Right lobe of liver (tissue), 6 donors: ENCODE data around the gene PCDHAC1. TPM values are rescaled to one million over a fixed set of nuclear protein-coding genes. Genes with fewer than 3 reads are reported as not detected.
"Not testable (repeated sequence)": the region's sequence is repeated elsewhere in the genome, so short reads cannot be mapped to it uniquely, and the experiment has no call there.

Experiments
- ATAC-seq, 4 donors: fragments of 200-7000 bp; cut with Tn5 transposase; one replicate each; pipeline ENCODE4 v1.9.1; 2020; ENCODE audit warnings: mild to moderate bottlenecking in 4 of 4, moderate library complexity in 4 of 4
- DNase-seq, 3 donors: peaks; one replicate each; pipeline ENCODE4 v3.0.0-alpha.2; 2020
- H3K27ac ChIP-seq, 3 donors: fragments of 200-600 bp; one replicate each; pipeline ENCODE4 v1.8.0; 2022
- H3K27me3 ChIP-seq, 2 donors: fragments of 200-600 bp; one replicate each; pipeline ENCODE4 v1.8.0; 2022
- H3K36me3 ChIP-seq, 4 donors: fragments of 200-600 bp; sonication (generic) in 1 of 4; one replicate each; pipeline versions ENCODE4 v1.5.1 to v1.8.0; 2017 to 2022; ENCODE audit warnings: control low read depth in 1 of 4
- H3K4me1 ChIP-seq, 4 donors: fragments of 200-600 bp; sonication (generic) in 1 of 4; one replicate each; pipeline versions ENCODE4 v1.5.1 to v1.8.0; 2017 to 2022; ENCODE audit warnings: control low read depth in 1 of 4
- H3K4me3 ChIP-seq, 3 donors: fragments of 200-600 bp; one replicate each; pipeline ENCODE4 v1.8.0; 2022
- H3K9me3 ChIP-seq, 4 donors: fragments of 200-600 bp; sonication (generic) in 1 of 4; one replicate each; pipeline versions ENCODE4 v1.5.1 to v1.8.0; 2017 to 2022; ENCODE audit warnings: control low read depth in 1 of 4
- POLR2A ChIP-seq: fragments of 450-650 bp; IDR thresholded peaks from one replicate; pipeline ENCODE4 v1.6.1; 2017; ENCODE audit warnings: antibody characterized with exemption, mild to moderate bottlenecking
- WGBS: methylation state at CpG from one replicate; pipeline ENCODE4 v1.1.6; 2018; ENCODE audit warnings: low coverage, low lambda C conversion rate; ENCODE audit not compliant: insufficient coverage; ENCODE audit errors: missing lambda C conversion rate; 5-methylcytosine and 5-hydroxymethylcytosine counted together
- intact Hi-C, 2 donors: fragments of 100-400 bp; cut with DNase I; formaldehyde crosslinking; loops; one replicate each; pipeline versions ENCODE4 v1.11.2 to v1.14.1; 2022
- long read RNA-seq: library from polyadenylated mRNA; unstranded; transcript quantifications from one replicate; pipeline ENCODE4 v2.0.0, GENCODE V29; 2019
- total RNA-seq, 6 experiments: library from RNA; depleted of rRNA in 2 of 6; stranded (reverse); fragments of >200 nt in 2 of 6; fragmentation: NEBNext Ultra II Directional in 3 of 6; extraction: Animal tissue kit (Norgen Biotek cat#: 25700) in 3 of 6; gene quantifications; one replicate each; pipeline versions ENCODE4 v1.1.0 to v1.2.4, GENCODE V29; 2016 to 2023
- TF ChIP-seq, protein P1 (sequence below), 4 donors: fragments of 200-600 bp in 3 of 4; fragments of 450-650 bp in 1 of 4; IDR thresholded peaks; one replicate each; pipeline versions ENCODE4 v1.5.1 to v1.8.0; 2016 to 2022; ENCODE audit warnings: antibody characterized with exemption in 4 of 4, mild to moderate bottlenecking in 2 of 4
- donor health status: DM: no; HTN: yes; CAD: no.
- donor health status: DM: no; HTN: no; CAD: no.
- donor health status: DM: no; HTN: no; CAD: no.
- donor health status: DM: no; HTN: yes; CAD: no.
- donor health status: DM: no; HTN: yes; CAD: no.

Gene PCDHAC1, protein sequence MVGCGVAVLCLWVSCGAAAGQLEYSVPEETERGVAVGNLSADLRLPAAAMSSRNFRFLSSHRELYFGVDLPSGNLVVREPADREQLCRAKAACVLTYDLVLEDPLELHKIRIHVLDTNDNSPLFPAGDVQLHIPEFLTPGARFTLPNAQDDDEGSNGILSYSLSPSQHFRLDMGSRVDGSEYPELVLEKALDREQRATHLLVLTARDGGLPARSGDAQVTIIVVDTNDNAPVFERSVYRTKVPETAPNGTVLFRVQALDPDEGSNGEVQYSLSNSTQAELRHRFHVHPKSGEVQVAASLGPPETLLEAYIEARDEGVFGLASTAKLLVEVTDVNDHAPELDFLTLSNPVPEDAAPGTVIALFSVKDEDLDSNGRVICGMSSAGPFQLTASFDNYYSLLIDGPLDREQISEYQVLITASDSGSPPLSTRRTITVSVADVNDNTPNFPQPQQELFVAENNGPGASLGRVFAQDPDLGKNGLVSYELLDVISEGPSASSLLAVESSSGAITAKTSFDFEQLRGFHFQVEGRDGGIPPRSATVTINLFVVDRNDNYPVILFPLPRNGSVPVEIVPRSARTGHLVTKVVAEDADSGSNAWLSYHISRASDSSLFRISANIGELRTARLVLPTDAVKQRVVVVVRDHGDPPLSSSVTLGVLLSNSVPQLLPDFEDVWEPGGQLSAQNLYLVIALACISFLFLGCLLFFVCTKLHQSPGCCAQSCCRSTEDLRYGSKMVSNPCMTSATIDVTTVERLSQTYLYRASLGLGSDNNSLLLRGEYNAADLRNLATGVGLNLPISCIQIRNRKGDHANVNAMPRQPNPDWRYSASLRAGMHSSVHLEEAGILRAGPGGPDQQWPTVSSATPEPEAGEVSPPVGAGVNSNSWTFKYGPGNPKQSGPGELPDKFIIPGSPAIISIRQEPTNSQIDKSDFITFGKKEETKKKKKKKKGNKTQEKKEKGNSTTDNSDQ
- total RNA-seq: under 1 TPM; 0.18 to 0.86 (median 0.35) TPM
- long read RNA-seq: 0 reads

- peak within 1 kb of the TSS in 1 of 3 donors; percentile 28 for H3K27ac ChIP-seq
These were observed at the start of gene PCDHAC1 for GRCh38 chr5:140925806-140926442. PCDHAC1 (plus strand) TSS chr5:140926299; CDS start chr5:140926893, 594 bp downstream.

GRCh38 chr5:140876541-140877261, 49.4 kb upstream of the PCDHAC1 start:
- intact Hi-C loops, H3K4me3 ChIP-seq, H3K4me1 ChIP-seq, ATAC-seq, H3K27ac ChIP-seq, H3K36me3 ChIP-seq, DNase-seq, H3K9me3 ChIP-seq: not testable (repeated sequence)
- peaks cover 0 to 10% of the 10 kb centered on the region in 2 donors for H3K27me3 ChIP-seq
- 34% methylated on average over 13 of the region's 80 CpGs for WGBS

More at GRCh38 chr5:140925806-140926442, at the start of gene PCDHAC1:
- H3K4me1 ChIP-seq: peaks cover 0 to 4% (median 0%) of the 10 kb centered on the region in 4 donors
- DNase-seq (peak in 1 of 3 donors; percentile 34), ATAC-seq (peak; percentile 64 to 78 (median 70))
- peak within 1 kb of the TSS; percentile 41 to 49 (median 41) for H3K4me3 ChIP-seq
- no peaks in the 10 kb centered on the region for H3K36me3 ChIP-seq
- no peaks in the 10 kb centered on the region for H3K9me3 ChIP-seq
- TF ChIP-seq, protein P1, sequence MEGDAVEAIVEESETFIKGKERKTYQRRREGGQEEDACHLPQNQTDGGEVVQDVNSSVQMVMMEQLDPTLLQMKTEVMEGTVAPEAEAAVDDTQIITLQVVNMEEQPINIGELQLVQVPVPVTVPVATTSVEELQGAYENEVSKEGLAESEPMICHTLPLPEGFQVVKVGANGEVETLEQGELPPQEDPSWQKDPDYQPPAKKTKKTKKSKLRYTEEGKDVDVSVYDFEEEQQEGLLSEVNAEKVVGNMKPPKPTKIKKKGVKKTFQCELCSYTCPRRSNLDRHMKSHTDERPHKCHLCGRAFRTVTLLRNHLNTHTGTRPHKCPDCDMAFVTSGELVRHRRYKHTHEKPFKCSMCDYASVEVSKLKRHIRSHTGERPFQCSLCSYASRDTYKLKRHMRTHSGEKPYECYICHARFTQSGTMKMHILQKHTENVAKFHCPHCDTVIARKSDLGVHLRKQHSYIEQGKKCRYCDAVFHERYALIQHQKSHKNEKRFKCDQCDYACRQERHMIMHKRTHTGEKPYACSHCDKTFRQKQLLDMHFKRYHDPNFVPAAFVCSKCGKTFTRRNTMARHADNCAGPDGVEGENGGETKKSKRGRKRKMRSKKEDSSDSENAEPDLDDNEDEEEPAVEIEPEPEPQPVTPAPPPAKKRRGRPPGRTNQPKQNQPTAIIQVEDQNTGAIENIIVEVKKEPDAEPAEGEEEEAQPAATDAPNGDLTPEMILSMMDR (IDR thresholded peaks at IDR 0.05): no peak
- TF ChIP-seq POLR2A: no peak
- intact Hi-C loops: no loop called here
- no peaks in the 10 kb centered on the region for H3K27me3 ChIP-seq
- 6% methylated on average over 17 of the region's 41 CpGs for WGBS

DNA sequence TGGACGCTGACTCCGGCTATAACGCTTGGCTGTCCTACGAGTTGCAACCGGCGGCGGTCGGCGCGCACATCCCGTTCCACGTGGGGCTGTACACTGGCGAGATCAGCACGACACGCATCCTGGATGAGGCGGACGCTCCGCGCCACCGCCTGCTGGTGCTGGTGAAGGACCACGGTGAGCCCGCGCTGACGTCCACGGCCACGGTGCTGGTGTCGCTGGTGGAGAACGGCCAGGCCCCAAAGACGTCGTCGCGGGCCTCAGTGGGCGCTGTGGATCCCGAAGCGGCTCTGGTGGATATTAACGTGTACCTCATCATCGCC, 48.9 kb upstream of the PCDHAC1 start:
- no CpG with 5 or more reads among the region's 37 CpGs for WGBS
- DNase-seq: no peak
- no peaks in the 10 kb centered on the region for H3K36me3 ChIP-seq
- peaks cover 0 to 6% (median 0%) of the 10 kb centered on the region in 4 donors for H3K9me3 ChIP-seq
- no peak for ATAC-seq
- H3K27ac ChIP-seq: no peak overlapping the region
- TF ChIP-seq, protein P1 (IDR thresholded peaks at IDR 0.05): no peak
- TF ChIP-seq POLR2A: no peak
- H3K27me3 ChIP-seq: peaks cover 0 to 10% of the 10 kb centered on the region in 2 donors
- no peak overlapping the region for H3K4me3 ChIP-seq
- no peaks in the 10 kb centered on the region for H3K4me1 ChIP-seq
- intact Hi-C loops: no loop called here

- Histone ChIP-seq H3K9me3 (peaks cover 0 to 5% (median 0%) of the 10 kb centered on the region in 4 donors), H3K4me3 (peak within 1 kb of the TSS; percentile 6 to 34 (median 34)), H3K4me1 (no peaks in the 10 kb centered on the region), H3K27ac (no peak within 1 kb of the TSS), H3K36me3 (no peaks in the 10 kb centered on the region), H3K27me3 (peaks cover 0 to 4% of the 10 kb centered on the region in 2 donors)
- no peak for TF ChIP-seq POLR2A
- TF ChIP-seq, protein P1 (IDR thresholded peaks at IDR 0.05): peak; percentile 29 to 52 (median 42)
- ATAC-seq: peak; percentile 42 to 84 (median 54)
- 4% methylated on average over 11 of the region's 35 CpGs for WGBS
- intact Hi-C loops: loop anchor here in 1 of 2 donors (10.0 kb wide), 1 partner anchor 163 kb away; no protein-coding TSS in a partner anchor
- DNase-seq: no peak
These were observed 44.1 kb upstream of the PCDHAC1 start, which contains the start of gene PCDHA13 for GRCh38 chr5:140881889-140882590. PCDHA13 (plus strand) TSS chr5:140882124; CDS start chr5:140882269, 145 bp downstream.
